Activated CD4-positive, CD25-positive, alpha-beta regulatory T cell treated with anti-CD3 and anti-CD28 coated beads, Interleukin-2, amount 50 U/mL, for 16 hours (primary cell): ENCODE results near the gene TREML4.

Source experiments
- DNase-seq: peaks from one replicate; pipeline ENCODE4 v3.0.0-alpha.2; 2020; ENCODE audit warnings: low read depth, low spot score

Gene TREML4

GRCh38 chr6:41255110-41255509 is 27.0 kb downstream of the TREML4 start:
- no peak for DNase-seq

- DNase-seq = no peak
These were observed 27.6 kb downstream of the TREML4 start for GRCh38 chr6:41255638-41256246.

GRCh38 chr6:41256383-41256782 is 28.2 kb downstream of the TREML4 start:
- DNase-seq = no peak

- no peak for DNase-seq
These were observed 29.4 kb downstream of the TREML4 start for GRCh38 chr6:41257369-41258195.

- no peak for DNase-seq
These were observed 30.0 kb downstream of the TREML4 start for GRCh38 chr6:41258196-41258493.

- DNase-seq = no peak
These were observed 34.3 kb downstream of the TREML4 start for GRCh38 chr6:41262401-41262800.

- DNase-seq = no peak
These were observed 35.1 kb downstream of the TREML4 start for GRCh38 chr6:41263267-41263666.

GRCh38 chr6:41266541-41266940 is 38.4 kb downstream of the TREML4 start:
- DNase-seq = no peak

GRCh38 chr6:41268478-41268877 is 40.3 kb downstream of the TREML4 start:
- DNase-seq = no peak

GRCh38 chr6:41269166-41269565 is 41.0 kb downstream of the TREML4 start:
- no peak for DNase-seq

- no peak for DNase-seq
These were observed 41.6 kb downstream of the TREML4 start for GRCh38 chr6:41269716-41270115.

- no peak for DNase-seq
These were observed 43.8 kb downstream of the TREML4 start for GRCh38 chr6:41271901-41272395.

GRCh38 chr6:41272591-41273240 is 44.6 kb downstream of the TREML4 start:
- DNase-seq = no peak

GRCh38 chr6:41273714-41274113 is 45.6 kb downstream of the TREML4 start:
- no peak for DNase-seq

- DNase-seq = no peak
These were observed 46.1 kb downstream of the TREML4 start for GRCh38 chr6:41274256-41274655.

- DNase-seq = no peak
These were observed 47.3 kb downstream of the TREML4 start for GRCh38 chr6:41275489-41275888.

- no peak for DNase-seq
These were observed 49.5 kb downstream of the TREML4 start for GRCh38 chr6:41277605-41278004.

GRCh38 chr6:41278699-41279405 is 50.7 kb downstream of the TREML4 start:
- peak; percentile 14 for DNase-seq

- DNase-seq = no peak
These were observed 52.4 kb downstream of the TREML4 start for GRCh38 chr6:41280381-41281057.

GRCh38 chr6:41283600-41283999 is 55.5 kb downstream of the TREML4 start:
- no peak for DNase-seq

- no peak for DNase-seq
These were observed 56.6 kb downstream of the TREML4 start for GRCh38 chr6:41284726-41285125.
